HFFc6 (cell line): ENCODE data around the gene ITPK1. TPM values are rescaled to one million over a fixed set of nuclear protein-coding genes. Genes with fewer than 3 reads are reported as not detected.

ENCODE experiments used
- DNase-seq: peaks from one replicate; pipeline ENCODE4 v3.0.0-alpha.2; 2018
- H3K27ac Mint-ChIP-seq: 2 replicates; pipeline ENCODE4 v1.8.0; 2020; ENCODE audit warnings: mild to moderate bottlenecking, mixed read lengths
- H3K27me3 Mint-ChIP-seq: 2 replicates; pipeline ENCODE4 v1.8.0; 2021; ENCODE audit warnings: mild to moderate bottlenecking, moderate library complexity, mixed read lengths; ENCODE audit not compliant: insufficient read depth
- H3K36me3 Mint-ChIP-seq: 2 replicates; pipeline ENCODE4 v1.8.0; 2021; ENCODE audit warnings: low read depth, mixed read lengths
- H3K4me1 Mint-ChIP-seq: 2 replicates; pipeline ENCODE4 v1.8.0; 2020; ENCODE audit warnings: low read depth, mixed read lengths
- H3K4me3 Mint-ChIP-seq: 2 replicates; pipeline ENCODE4 v1.8.0; 2020; ENCODE audit warnings: mild to moderate bottlenecking, moderate library complexity, mixed read lengths
- H3K9me3 Mint-ChIP-seq: 2 replicates; pipeline ENCODE4 v1.8.0; 2020; ENCODE audit warnings: mild to moderate bottlenecking, mixed read lengths
- total RNA-seq, 6 experiments: library from RNA; stranded (reverse); fragmentation: NEBNext Ultra II Directional; extraction: Animal tissue kit (Norgen Biotek cat#: 25700); gene quantifications; 2 replicates in 1 of 6; 3 replicates in 5 of 6; pipeline ENCODE4 v1.2.3, GENCODE V29; 2021
- TF ChIP-seq, protein P1 (sequence below): fragments of 200-600 bp; sonication (generic); IDR thresholded peaks from 2 replicates; pipeline ENCODE4 v1.5.0; 2021; ENCODE audit warnings: antibody characterized with exemption, mild to moderate bottlenecking

The ITPK1 gene
- total RNA-seq, 6 experiments from 2014 or later = 27.3 to 38.1 (median 32.4) TPM

GRCh38 chr14:92950773-92951172, 165.0 kb downstream of the ITPK1 start:
- Mint-ChIP-seq H3K36me3 (no peaks in the 10 kb centered on the region), H3K4me1 (no peaks in the 10 kb centered on the region), H3K27me3 (peaks cover 2% of the 10 kb centered on the region), H3K4me3 (no peak overlapping the region), H3K9me3 (no peaks in the 10 kb centered on the region), H3K27ac (no peak overlapping the region)
- TF ChIP-seq, protein P1, sequence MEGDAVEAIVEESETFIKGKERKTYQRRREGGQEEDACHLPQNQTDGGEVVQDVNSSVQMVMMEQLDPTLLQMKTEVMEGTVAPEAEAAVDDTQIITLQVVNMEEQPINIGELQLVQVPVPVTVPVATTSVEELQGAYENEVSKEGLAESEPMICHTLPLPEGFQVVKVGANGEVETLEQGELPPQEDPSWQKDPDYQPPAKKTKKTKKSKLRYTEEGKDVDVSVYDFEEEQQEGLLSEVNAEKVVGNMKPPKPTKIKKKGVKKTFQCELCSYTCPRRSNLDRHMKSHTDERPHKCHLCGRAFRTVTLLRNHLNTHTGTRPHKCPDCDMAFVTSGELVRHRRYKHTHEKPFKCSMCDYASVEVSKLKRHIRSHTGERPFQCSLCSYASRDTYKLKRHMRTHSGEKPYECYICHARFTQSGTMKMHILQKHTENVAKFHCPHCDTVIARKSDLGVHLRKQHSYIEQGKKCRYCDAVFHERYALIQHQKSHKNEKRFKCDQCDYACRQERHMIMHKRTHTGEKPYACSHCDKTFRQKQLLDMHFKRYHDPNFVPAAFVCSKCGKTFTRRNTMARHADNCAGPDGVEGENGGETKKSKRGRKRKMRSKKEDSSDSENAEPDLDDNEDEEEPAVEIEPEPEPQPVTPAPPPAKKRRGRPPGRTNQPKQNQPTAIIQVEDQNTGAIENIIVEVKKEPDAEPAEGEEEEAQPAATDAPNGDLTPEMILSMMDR = no peak
- no peak for DNase-seq

DNA sequence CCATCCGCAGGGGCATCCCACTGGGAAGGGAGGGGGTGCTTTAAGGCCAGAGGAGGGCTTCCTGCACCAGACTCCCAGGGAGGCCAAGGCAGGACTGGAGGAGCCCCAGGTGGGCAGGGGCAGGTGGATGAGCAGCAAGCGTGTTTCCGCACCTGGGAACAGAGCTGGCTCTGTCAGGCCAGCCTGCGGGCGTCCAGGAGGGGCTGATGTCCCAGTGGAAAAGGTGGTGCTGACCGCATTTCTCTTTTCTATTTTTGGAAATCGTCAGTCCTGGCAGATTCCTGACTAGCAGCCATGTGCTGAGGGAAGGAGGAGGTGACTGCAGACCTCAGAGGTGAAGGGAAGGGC, 165.6 kb downstream of the ITPK1 start:
- no peak for DNase-seq
- H3K4me1 Mint-ChIP-seq = no peaks in the 10 kb centered on the region
- H3K27ac Mint-ChIP-seq = no peak overlapping the region
- no peak overlapping the region for H3K4me3 Mint-ChIP-seq
- TF ChIP-seq, protein P1 = no peak
- H3K27me3 Mint-ChIP-seq = peaks cover 2% of the 10 kb centered on the region
- H3K36me3 Mint-ChIP-seq = no peaks in the 10 kb centered on the region
- H3K9me3 Mint-ChIP-seq = no peaks in the 10 kb centered on the region

- Mint-ChIP-seq H3K4me1 (no peaks in the 10 kb centered on the region), H3K27me3 (peaks cover 2% of the 10 kb centered on the region), H3K36me3 (no peaks in the 10 kb centered on the region), H3K4me3 (no peak overlapping the region), H3K27ac (no peak overlapping the region), H3K9me3 (no peaks in the 10 kb centered on the region)
- DNase-seq = no peak
- TF ChIP-seq, protein P1 = no peak
Observed at GRCh38 chr14:92949496-92950192, 166.1 kb downstream of the ITPK1 start.

- no peaks in the 10 kb centered on the region for H3K9me3 Mint-ChIP-seq
- H3K36me3 Mint-ChIP-seq = no peaks in the 10 kb centered on the region
- peaks cover 2% of the 10 kb centered on the region for H3K27me3 Mint-ChIP-seq
- TF ChIP-seq, protein P1 = no peak
- H3K4me1 Mint-ChIP-seq = no peaks in the 10 kb centered on the region
- H3K4me3 Mint-ChIP-seq = no peak overlapping the region
- DNase-seq = no peak
- H3K27ac Mint-ChIP-seq = no peak overlapping the region
Observed at GRCh38 chr14:92948647-92949046, 167.1 kb downstream of the ITPK1 start.

- H3K9me3 Mint-ChIP-seq = no peaks in the 10 kb centered on the region
- peaks cover 2% of the 10 kb centered on the region for H3K27me3 Mint-ChIP-seq
- H3K4me3 Mint-ChIP-seq = no peak overlapping the region
- H3K36me3 Mint-ChIP-seq = no peaks in the 10 kb centered on the region
- no peak for DNase-seq
- no peak overlapping the region for H3K27ac Mint-ChIP-seq
- H3K4me1 Mint-ChIP-seq = no peaks in the 10 kb centered on the region
- TF ChIP-seq, protein P1 = no peak
Observed at GRCh38 chr14:92946847-92947545, 168.7 kb downstream of the ITPK1 start.
